SK-N-SH (cell line): ENCODE data around the gene TSHZ2. TPM values are rescaled to one million over a fixed set of nuclear protein-coding genes. Genes with fewer than 3 reads are reported as not detected.

Experiments used
- CTCF ChIA-PET: fragments of 300-600, 350-600 bp; formaldehyde crosslinking; extraction: SDS; loops from one replicate; lab custom pipeline; 2021; lab: Yijun Ruan, JAX
- POLR2A ChIA-PET: fragments of 350-600 bp; sonication (Branson Sonifier 250); formaldehyde crosslinking; extraction: SDS; loops from one replicate; lab custom pipeline; 2020; ENCODE audit warnings: antibody characterized with exemption, inconsistent platforms; lab: Yijun Ruan, JAX
- DNase-seq: peaks from one replicate; pipeline ENCODE4 v3.0.0; 2012
- H2AFZ ChIP-seq: fragments of 200-600 bp; sonication (generic); 2 replicates; pipeline ENCODE4 v1.8.1; 2016; ENCODE audit warnings: antibody characterized with exemption, mild to moderate bottlenecking, low read depth
- H3F3A ChIP-seq: fragments of 200-600 bp; sonication (generic); replicated peaks from 2 replicates; pipeline ENCODE3; 2016; ENCODE audit warnings: antibody characterized with exemption, mild to moderate bottlenecking; ENCODE audit not compliant: insufficient read depth
- H3K27ac ChIP-seq, 2 experiments: fragments of 200-500 bp in 1 of 2; fragments of 200-600 bp in 1 of 2; sonication (Bioruptor generic) in 1 of 2; sonication (generic), shearing (Covaris generic) in 1 of 2; 2 replicates each; pipeline versions ENCODE4 v1.5.1 to v1.6.1; 2014 to 2016; ENCODE audit warnings: low read depth in 2 of 2, inconsistent platforms in 1 of 2, low read length in 1 of 2, mild to moderate bottlenecking in 1 of 2, mixed read lengths in 1 of 2
- H3K27me3 ChIP-seq: fragments of 200-600 bp; sonication (generic), shearing (Covaris generic); 2 replicates; pipeline ENCODE4 v1.6.1; 2016; ENCODE audit warnings: mixed run types; ENCODE audit not compliant: insufficient read depth
- H3K36me3 ChIP-seq, 2 experiments: fragments of 200-500 bp in 1 of 2; fragments of 200-600 bp in 1 of 2; sonication (Bioruptor generic) in 1 of 2; sonication (generic) in 1 of 2; replicated peaks in 1 of 2; 2 replicates each; pipeline versions ENCODE3 to v1.5.1; 2014 to 2016; ENCODE audit warnings: low read length in 1 of 2, mild to moderate bottlenecking in 1 of 2; ENCODE audit not compliant: insufficient read depth in 2 of 2, control insufficient read depth in 1 of 2
- H3K4me1 ChIP-seq, 2 experiments: fragments of 200-500 bp in 1 of 2; fragments of 200-600 bp in 1 of 2; sonication (Bioruptor generic) in 1 of 2; sonication (generic), shearing (Covaris generic) in 1 of 2; 2 replicates each; pipeline versions ENCODE4 v1.5.1 to v1.6.1; 2014 to 2016; ENCODE audit warnings: low read depth in 1 of 2, low read length in 1 of 2, mixed run types in 1 of 2; ENCODE audit not compliant: insufficient read depth in 2 of 2, control insufficient read depth in 1 of 2
- H3K4me2 ChIP-seq: fragments of 200-600 bp; sonication (generic), shearing (Covaris generic); 2 replicates; pipeline ENCODE4 v1.6.1; 2017; ENCODE audit warnings: mixed run types
- H3K4me3 ChIP-seq, 2 experiments: fragments of 200-500 bp in 1 of 2; fragments of 200-600 bp in 1 of 2; sonication (Bioruptor generic) in 1 of 2; sonication (generic), shearing (Covaris generic) in 1 of 2; 2 replicates each; pipeline versions ENCODE4 v1.5.1 to v1.8.1; 2014 to 2016; ENCODE audit warnings: low read depth in 2 of 2, inconsistent platforms in 1 of 2, low read length in 1 of 2, mild to moderate bottlenecking in 1 of 2, mixed read lengths in 1 of 2, moderate library complexity in 1 of 2
- H3K79me2 ChIP-seq: fragments of 200-600 bp; sonication (generic); 2 replicates; pipeline ENCODE4 v1.8.1; 2017; ENCODE audit warnings: mild to moderate bottlenecking; ENCODE audit not compliant: insufficient read depth
- H3K9ac ChIP-seq: fragments of 200-600 bp; sonication (generic); 2 replicates; pipeline ENCODE4 v1.6.1; 2017; ENCODE audit warnings: mixed run types
- H3K9me2 ChIP-seq: fragments of 200-600 bp; sonication (generic); 2 replicates; pipeline ENCODE4 v1.6.1; 2017; ENCODE audit warnings: mixed run types
- H3K9me3 ChIP-seq: fragments of 200-600 bp; sonication (generic); 2 replicates; pipeline ENCODE4 v1.6.1; 2017; ENCODE audit warnings: mixed run types, mild to moderate bottlenecking, moderate library complexity
- H4K20me1 ChIP-seq: fragments of 200-600 bp; sonication (generic); 2 replicates; pipeline ENCODE4 v1.6.1; 2017; ENCODE audit warnings: mild to moderate bottlenecking, mixed run types; ENCODE audit not compliant: insufficient read depth
- CHD2 ChIP-seq: fragments of 150-350 bp; IDR thresholded peaks from 2 replicates; pipeline ENCODE4 v1.6.1; 2018; ENCODE audit warnings: low read length; ENCODE audit not compliant: partially characterized antibody
- EZH2phosphoT487 ChIP-seq: fragments of 200-600 bp; sonication (generic); IDR thresholded peaks from 2 replicates; pipeline ENCODE4 v1.6.1; 2017; ENCODE audit warnings: low read depth, mixed run types, mild to moderate bottlenecking, antibody characterized with exemption, moderate library complexity, borderline replicate concordance
- FOXM1 ChIP-seq: IDR thresholded peaks from 2 replicates; pipeline ENCODE4 v1.4.0; 2012; ENCODE audit warnings: low read depth, mild to moderate bottlenecking
- GABPA ChIP-seq: IDR thresholded peaks from 2 replicates; pipeline ENCODE4 v1.4.0; 2012; ENCODE audit warnings: low read depth, mild to moderate bottlenecking
- GATA2 ChIP-seq: sonication (generic); formaldehyde crosslinking; IDR thresholded peaks from 2 replicates; pipeline ENCODE4 v1.5.0; 2020; ENCODE audit warnings: mild to moderate bottlenecking, missing genetic modification reagents
- RFX5 ChIP-seq: IDR thresholded peaks from 2 replicates; pipeline ENCODE4 v1.6.1; 2012; ENCODE audit warnings: mild to moderate bottlenecking, improper control_type of control experiment, low read length
- RXRA ChIP-seq: IDR thresholded peaks from 2 replicates; pipeline ENCODE4 v1.4.0; 2012; ENCODE audit warnings: low read depth, mild to moderate bottlenecking, borderline replicate concordance
- TEAD4 ChIP-seq: IDR thresholded peaks from 2 replicates; pipeline ENCODE4 v1.4.0; 2012; ENCODE audit warnings: mild to moderate bottlenecking, borderline replicate concordance; ENCODE audit not compliant: insufficient read depth
- WGBS: methylation state at CpG from one replicate; pipeline ENCODE4 v1.1.6; 2017; ENCODE audit warnings: low lambda C conversion rate; 5-methylcytosine and 5-hydroxymethylcytosine counted together
- polyA plus RNA-seq, 3 experiments: library from polyadenylated mRNA; depleted of rRNA; stranded (reverse); fragments of >200 nt; gene quantifications; 2 replicates each; pipeline ENCODE4 v1.2.3, GENCODE V29; 2012
- TF ChIP-seq, protein P1 (sequence below): fragments of 200-600 bp; sonication (generic); IDR thresholded peaks from 2 replicates; pipeline ENCODE4 v1.6.1; 2017; ENCODE audit warnings: antibody characterized with exemption, mild to moderate bottlenecking, moderate library complexity
- TF ChIP-seq, protein P2 (sequence below): fragments of 150-350 bp; IDR thresholded peaks from 2 replicates; pipeline ENCODE4 v1.6.1; 2017; ENCODE audit warnings: antibody characterized with exemption, low read length, low read depth, borderline replicate concordance
- TF ChIP-seq, protein P3 (sequence below): fragments of 150-350 bp; IDR thresholded peaks from 2 replicates; pipeline ENCODE4 v1.6.1; 2016; ENCODE audit warnings: mild to moderate bottlenecking, low read depth, low read length
- TF ChIP-seq, protein P4 (sequence below): IDR thresholded peaks from 2 replicates; pipeline ENCODE4 v1.6.1; 2012; ENCODE audit warnings: mild to moderate bottlenecking, low read depth, low read length, moderate library complexity

Gene TSHZ2
- polyA plus RNA-seq, 1 of the 3 experiments (the other 2 are of a cell fraction) = 0.13 TPM

DNA sequence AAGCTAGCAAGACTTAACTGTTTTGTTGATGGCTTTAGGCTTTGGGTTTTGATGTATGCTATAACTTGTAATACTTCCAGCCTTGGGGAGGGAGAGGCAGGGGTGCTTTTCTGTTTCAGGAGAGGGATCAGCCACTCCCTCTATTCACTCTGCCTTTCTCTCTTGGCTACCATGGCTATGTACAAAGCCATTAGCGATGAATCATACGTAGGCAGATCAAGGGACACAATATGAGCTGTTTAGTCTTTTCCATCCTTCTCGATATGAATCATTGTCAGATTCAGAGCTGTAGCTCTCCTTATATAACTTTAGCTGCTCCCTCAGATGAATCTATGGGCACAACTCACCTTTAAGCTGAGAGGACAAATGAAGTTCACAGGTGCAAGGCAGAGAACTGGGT is 230.6 kb downstream of the TSHZ2 start (continued):
- no peak for TF ChIP-seq GATA2 (CRISPR knock-in tag)
- TF ChIP-seq, all 33 proteins: peak for 0

DNA sequence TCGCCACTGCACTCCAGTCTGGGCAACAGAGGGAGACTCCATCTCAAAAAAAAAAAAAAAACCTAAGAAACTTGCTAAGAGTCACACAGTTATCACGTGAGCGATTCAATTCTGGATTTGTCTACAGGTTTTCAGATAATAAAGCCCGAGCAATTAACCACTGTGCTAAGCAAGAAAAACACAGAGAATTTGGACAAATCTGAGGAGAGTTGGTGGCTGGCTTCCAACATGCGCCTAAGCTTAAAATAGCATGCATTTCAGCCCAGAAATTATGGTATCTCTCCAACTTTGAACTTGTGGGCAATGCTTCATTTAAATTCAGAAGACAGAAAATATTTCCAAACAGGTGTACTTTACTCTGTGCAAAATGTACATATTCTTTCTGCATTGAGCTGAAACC is 232.9 kb downstream of the TSHZ2 start:
- CTCF ChIA-PET = interaction anchor here (1.1 to 3.3 kb wide), 2 partner anchors 11 to 13 kb away, joined by 3 to 9 read pairs; no protein-coding TSS in a partner anchor
- no peaks in the 10 kb centered on the region for H4K20me1 ChIP-seq
- DNase-seq = no peak

More for the DNA sequence above, 232.9 kb downstream of the TSHZ2 start:
- Histone ChIP-seq H3K4me3 (no peak overlapping the region), H3K36me3 (no peaks in the 10 kb centered on the region), H3K9me2 (no peaks in the 10 kb centered on the region), H3K27me3 (no peaks in the 10 kb centered on the region), H3K4me1 (no peaks in the 10 kb centered on the region), H3K9ac (no peak overlapping the region), H3K9me3 (no peaks in the 10 kb centered on the region), H2AFZ (no peak overlapping the region), H3K27ac (no peak overlapping the region), H3K4me2 (no peak overlapping the region), H3F3A (no peaks in the 10 kb centered on the region), H3K79me2 (no peaks in the 10 kb centered on the region)
- WGBS = 46% methylated on average over 5 of the region's 5 CpGs
- TF ChIP-seq, protein P1, sequence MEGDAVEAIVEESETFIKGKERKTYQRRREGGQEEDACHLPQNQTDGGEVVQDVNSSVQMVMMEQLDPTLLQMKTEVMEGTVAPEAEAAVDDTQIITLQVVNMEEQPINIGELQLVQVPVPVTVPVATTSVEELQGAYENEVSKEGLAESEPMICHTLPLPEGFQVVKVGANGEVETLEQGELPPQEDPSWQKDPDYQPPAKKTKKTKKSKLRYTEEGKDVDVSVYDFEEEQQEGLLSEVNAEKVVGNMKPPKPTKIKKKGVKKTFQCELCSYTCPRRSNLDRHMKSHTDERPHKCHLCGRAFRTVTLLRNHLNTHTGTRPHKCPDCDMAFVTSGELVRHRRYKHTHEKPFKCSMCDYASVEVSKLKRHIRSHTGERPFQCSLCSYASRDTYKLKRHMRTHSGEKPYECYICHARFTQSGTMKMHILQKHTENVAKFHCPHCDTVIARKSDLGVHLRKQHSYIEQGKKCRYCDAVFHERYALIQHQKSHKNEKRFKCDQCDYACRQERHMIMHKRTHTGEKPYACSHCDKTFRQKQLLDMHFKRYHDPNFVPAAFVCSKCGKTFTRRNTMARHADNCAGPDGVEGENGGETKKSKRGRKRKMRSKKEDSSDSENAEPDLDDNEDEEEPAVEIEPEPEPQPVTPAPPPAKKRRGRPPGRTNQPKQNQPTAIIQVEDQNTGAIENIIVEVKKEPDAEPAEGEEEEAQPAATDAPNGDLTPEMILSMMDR = no peak
- no peak for TF ChIP-seq TEAD4
- TF ChIP-seq EZH2phosphoT487 = no peak
- TF ChIP-seq RXRA = no peak
- TF ChIP-seq, protein P2, sequence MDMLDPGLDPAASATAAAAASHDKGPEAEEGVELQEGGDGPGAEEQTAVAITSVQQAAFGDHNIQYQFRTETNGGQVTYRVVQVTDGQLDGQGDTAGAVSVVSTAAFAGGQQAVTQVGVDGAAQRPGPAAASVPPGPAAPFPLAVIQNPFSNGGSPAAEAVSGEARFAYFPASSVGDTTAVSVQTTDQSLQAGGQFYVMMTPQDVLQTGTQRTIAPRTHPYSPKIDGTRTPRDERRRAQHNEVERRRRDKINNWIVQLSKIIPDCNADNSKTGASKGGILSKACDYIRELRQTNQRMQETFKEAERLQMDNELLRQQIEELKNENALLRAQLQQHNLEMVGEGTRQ = no peak
- no peak for TF ChIP-seq RFX5
- TF ChIP-seq CHD2 = no peak
- TF ChIP-seq, protein P3, sequence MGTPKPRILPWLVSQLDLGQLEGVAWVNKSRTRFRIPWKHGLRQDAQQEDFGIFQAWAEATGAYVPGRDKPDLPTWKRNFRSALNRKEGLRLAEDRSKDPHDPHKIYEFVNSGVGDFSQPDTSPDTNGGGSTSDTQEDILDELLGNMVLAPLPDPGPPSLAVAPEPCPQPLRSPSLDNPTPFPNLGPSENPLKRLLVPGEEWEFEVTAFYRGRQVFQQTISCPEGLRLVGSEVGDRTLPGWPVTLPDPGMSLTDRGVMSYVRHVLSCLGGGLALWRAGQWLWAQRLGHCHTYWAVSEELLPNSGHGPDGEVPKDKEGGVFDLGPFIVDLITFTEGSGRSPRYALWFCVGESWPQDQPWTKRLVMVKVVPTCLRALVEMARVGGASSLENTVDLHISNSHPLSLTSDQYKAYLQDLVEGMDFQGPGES = no peak
- TF ChIP-seq, protein P4, sequence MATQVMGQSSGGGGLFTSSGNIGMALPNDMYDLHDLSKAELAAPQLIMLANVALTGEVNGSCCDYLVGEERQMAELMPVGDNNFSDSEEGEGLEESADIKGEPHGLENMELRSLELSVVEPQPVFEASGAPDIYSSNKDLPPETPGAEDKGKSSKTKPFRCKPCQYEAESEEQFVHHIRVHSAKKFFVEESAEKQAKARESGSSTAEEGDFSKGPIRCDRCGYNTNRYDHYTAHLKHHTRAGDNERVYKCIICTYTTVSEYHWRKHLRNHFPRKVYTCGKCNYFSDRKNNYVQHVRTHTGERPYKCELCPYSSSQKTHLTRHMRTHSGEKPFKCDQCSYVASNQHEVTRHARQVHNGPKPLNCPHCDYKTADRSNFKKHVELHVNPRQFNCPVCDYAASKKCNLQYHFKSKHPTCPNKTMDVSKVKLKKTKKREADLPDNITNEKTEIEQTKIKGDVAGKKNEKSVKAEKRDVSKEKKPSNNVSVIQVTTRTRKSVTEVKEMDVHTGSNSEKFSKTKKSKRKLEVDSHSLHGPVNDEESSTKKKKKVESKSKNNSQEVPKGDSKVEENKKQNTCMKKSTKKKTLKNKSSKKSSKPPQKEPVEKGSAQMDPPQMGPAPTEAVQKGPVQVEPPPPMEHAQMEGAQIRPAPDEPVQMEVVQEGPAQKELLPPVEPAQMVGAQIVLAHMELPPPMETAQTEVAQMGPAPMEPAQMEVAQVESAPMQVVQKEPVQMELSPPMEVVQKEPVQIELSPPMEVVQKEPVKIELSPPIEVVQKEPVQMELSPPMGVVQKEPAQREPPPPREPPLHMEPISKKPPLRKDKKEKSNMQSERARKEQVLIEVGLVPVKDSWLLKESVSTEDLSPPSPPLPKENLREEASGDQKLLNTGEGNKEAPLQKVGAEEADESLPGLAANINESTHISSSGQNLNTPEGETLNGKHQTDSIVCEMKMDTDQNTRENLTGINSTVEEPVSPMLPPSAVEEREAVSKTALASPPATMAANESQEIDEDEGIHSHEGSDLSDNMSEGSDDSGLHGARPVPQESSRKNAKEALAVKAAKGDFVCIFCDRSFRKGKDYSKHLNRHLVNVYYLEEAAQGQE = no peak
- TF ChIP-seq GABPA = no peak
- TF ChIP-seq FOXM1 = no peak
- POLR2A ChIA-PET = no interaction called here
